Peyer's patch (tissue), 4 donors: Measurements from ENCODE around the gene PARL. TPM values are rescaled to one million over a fixed set of nuclear protein-coding genes. Genes with fewer than 3 reads are reported as not detected.

ENCODE experiments used
- DNase-seq, 3 donors: peaks; one replicate each; pipeline ENCODE4 v3.0.0-alpha.2; 2017 to 2019
- H3K27ac ChIP-seq, 4 donors: fragments of 200-600 bp; sonication (generic); one replicate each; pipeline ENCODE4 v1.5.1; 2016 to 2019
- H3K27me3 ChIP-seq, 2 donors: fragments of 200-600 bp; sonication (generic); one replicate each; pipeline ENCODE4 v1.5.1; 2019
- H3K36me3 ChIP-seq, 3 donors: fragments of 200-600 bp; sonication (generic); one replicate each; pipeline ENCODE4 v1.5.1; 2016 to 2019
- H3K4me1 ChIP-seq, 4 donors: fragments of 200-600 bp; sonication (generic); one replicate each; pipeline ENCODE4 v1.5.1; 2016 to 2019
- H3K4me3 ChIP-seq, 4 donors: fragments of 200-600 bp; sonication (generic); 1 replicate in 3 of 4; 2 replicates in 1 of 4; pipeline ENCODE4 v1.5.1; 2016 to 2019; ENCODE audit warnings: mild to moderate bottlenecking in 1 of 4
- H3K9me3 ChIP-seq, 4 donors: fragments of 200-600 bp; sonication (generic); one replicate each; pipeline ENCODE4 v1.5.1; 2016 to 2019; ENCODE audit warnings: mild to moderate bottlenecking in 1 of 4
- POLR2A ChIP-seq, 2 donors: fragments of 450-650 bp; IDR thresholded peaks; one replicate each; pipeline ENCODE4 v1.5.1; 2017; ENCODE audit warnings: antibody characterized with exemption in 2 of 2, mild to moderate bottlenecking in 2 of 2, moderate library complexity in 2 of 2
- total RNA-seq, 4 donors: library from RNA; depleted of rRNA; stranded (reverse); fragments of >200 nt; gene quantifications; one replicate each; pipeline ENCODE4 v1.1.0, GENCODE V29; 2016
- TF ChIP-seq, protein P1 (sequence below), 6 experiments: fragments of 450-650 bp in 4 of 6; fragments of 200-600 bp in 2 of 6; sonication (generic) in 1 of 6; IDR thresholded peaks; one replicate each; pipeline ENCODE4 v1.5.1; 2017 to 2019; ENCODE audit warnings: antibody characterized with exemption in 6 of 6, mild to moderate bottlenecking in 3 of 6, moderate library complexity in 1 of 6

PARL gene
- total RNA-seq, 4 donors from 2014 or later: 22.3 to 69.9 (median 43.9) TPM

DNA sequence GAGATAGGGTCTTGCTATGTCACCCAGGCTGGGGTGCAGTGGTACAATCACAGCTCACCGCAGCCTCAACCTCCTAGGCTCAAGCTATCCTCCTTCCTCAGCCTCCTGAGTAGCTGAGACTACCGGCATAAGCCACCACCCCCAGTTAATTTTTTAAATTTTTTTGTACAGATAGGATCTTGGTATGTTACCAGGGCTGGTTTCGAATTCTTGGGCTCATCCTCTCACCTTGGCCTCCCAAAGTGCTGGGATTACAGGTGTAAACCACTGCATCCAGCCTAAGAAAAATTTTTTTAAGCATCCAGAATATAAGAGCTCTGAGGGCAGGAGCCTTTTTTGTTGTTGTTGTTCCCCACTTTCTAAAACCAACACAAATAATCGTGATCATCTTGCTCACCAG, 44.9 kb downstream of the PARL start:
- Histone ChIP-seq H3K4me1 (no peaks in the 10 kb centered on the region), H3K9me3 (no peaks in the 10 kb centered on the region), H3K27me3 (no peaks in the 10 kb centered on the region), H3K4me3 (no peak overlapping the region), H3K27ac (no peak overlapping the region), H3K36me3 (peaks cover 0 to 74% (median 0%) of the 10 kb centered on the region in 3 donors)
- DNase-seq: no peak
- TF ChIP-seq POLR2A (IDR thresholded peaks at IDR 0.05): no peak
- TF ChIP-seq, protein P1, sequence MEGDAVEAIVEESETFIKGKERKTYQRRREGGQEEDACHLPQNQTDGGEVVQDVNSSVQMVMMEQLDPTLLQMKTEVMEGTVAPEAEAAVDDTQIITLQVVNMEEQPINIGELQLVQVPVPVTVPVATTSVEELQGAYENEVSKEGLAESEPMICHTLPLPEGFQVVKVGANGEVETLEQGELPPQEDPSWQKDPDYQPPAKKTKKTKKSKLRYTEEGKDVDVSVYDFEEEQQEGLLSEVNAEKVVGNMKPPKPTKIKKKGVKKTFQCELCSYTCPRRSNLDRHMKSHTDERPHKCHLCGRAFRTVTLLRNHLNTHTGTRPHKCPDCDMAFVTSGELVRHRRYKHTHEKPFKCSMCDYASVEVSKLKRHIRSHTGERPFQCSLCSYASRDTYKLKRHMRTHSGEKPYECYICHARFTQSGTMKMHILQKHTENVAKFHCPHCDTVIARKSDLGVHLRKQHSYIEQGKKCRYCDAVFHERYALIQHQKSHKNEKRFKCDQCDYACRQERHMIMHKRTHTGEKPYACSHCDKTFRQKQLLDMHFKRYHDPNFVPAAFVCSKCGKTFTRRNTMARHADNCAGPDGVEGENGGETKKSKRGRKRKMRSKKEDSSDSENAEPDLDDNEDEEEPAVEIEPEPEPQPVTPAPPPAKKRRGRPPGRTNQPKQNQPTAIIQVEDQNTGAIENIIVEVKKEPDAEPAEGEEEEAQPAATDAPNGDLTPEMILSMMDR (IDR thresholded peaks at IDR 0.05): no peak

DNA sequence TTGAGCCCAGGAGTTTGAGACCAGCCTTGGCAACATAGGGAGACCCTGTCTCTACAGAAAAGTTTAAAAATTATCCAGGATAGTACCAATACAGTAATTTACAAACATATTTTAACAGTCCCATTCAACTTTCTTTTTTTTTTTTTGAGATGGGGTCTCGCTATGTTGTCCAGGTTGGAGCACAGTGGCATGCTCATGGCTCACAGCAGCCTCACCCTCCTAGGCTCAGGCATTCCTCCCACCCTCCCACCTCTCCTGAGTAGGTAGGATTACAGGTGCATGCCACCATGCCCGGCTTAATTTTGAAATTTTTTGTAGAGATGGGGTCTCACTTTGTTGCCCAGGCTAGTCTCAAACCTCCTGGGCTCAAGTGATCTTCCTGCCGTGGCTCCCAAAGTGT, 46.8 kb downstream of the PARL start:
- Histone ChIP-seq H3K4me3 (no peak overlapping the region), H3K4me1 (no peaks in the 10 kb centered on the region), H3K36me3 (peaks cover 0 to 74% (median 0%) of the 10 kb centered on the region in 3 donors), H3K9me3 (no peaks in the 10 kb centered on the region), H3K27me3 (no peaks in the 10 kb centered on the region), H3K27ac (no peak overlapping the region)
- no peak for DNase-seq
- TF ChIP-seq POLR2A (IDR thresholded peaks at IDR 0.05): no peak
- TF ChIP-seq, protein P1 (IDR thresholded peaks at IDR 0.05): no peak

- no peaks in the 10 kb centered on the region for H3K4me1 ChIP-seq
- no peak overlapping the region for H3K4me3 ChIP-seq
- no peak for DNase-seq
- H3K9me3 ChIP-seq: no peaks in the 10 kb centered on the region
- TF ChIP-seq, protein P1 (IDR thresholded peaks at IDR 0.05): no peak
- TF ChIP-seq POLR2A (IDR thresholded peaks at IDR 0.05): no peak
- H3K27me3 ChIP-seq: no peaks in the 10 kb centered on the region
- no peak overlapping the region for H3K27ac ChIP-seq
- peaks cover 0 to 75% (median 0%) of the 10 kb centered on the region in 3 donors for H3K36me3 ChIP-seq
These were observed 47.3 kb downstream of the PARL start for GRCh38 chr3:183837390-183837789.

GRCh38 chr3:183833516-183833915, 51.2 kb downstream of the PARL start:
- no peak for TF ChIP-seq POLR2A (IDR thresholded peaks at IDR 0.05)
- TF ChIP-seq, protein P1 (IDR thresholded peaks at IDR 0.05): no peak
- H3K27ac ChIP-seq: no peak overlapping the region
- no peak overlapping the region for H3K4me3 ChIP-seq
- H3K27me3 ChIP-seq: no peaks in the 10 kb centered on the region
- no peak for DNase-seq
- no peaks in the 10 kb centered on the region for H3K9me3 ChIP-seq
- H3K36me3 ChIP-seq: peaks cover 0 to 73% (median 0%) of the 10 kb centered on the region in 3 donors
- no peaks in the 10 kb centered on the region for H3K4me1 ChIP-seq

DNA sequence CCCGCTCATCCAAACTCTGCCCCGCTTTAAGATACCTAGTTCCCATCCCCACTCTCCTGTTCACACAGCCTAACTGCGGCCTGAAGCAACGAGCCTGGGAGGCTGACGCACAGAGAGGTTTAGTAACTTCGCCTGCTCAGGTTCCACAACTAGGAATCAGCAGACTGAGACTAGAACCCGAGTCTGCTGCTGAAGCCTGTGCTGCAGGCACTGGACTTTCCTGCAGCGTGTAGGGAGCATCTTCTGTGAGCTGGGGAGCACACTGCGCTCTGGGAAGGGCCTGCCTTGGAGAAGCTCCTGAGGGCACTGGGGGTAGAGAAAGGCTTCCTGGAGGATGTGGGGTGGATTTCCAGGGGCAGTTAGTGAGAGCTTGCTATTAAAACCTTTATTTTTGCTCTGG, 54.5 kb downstream of the PARL start:
- Histone ChIP-seq H3K9me3 (no peaks in the 10 kb centered on the region), H3K4me1 (peaks cover 0 to under 1% (median 0%) of the 10 kb centered on the region in 4 donors), H3K4me3 (no peak overlapping the region), H3K27me3 (no peaks in the 10 kb centered on the region), H3K27ac (no peak overlapping the region), H3K36me3 (peaks cover 0 to 62% (median 0%) of the 10 kb centered on the region in 3 donors)
- TF ChIP-seq, protein P1 (IDR thresholded peaks at IDR 0.05): no peak
- no peak for TF ChIP-seq POLR2A (IDR thresholded peaks at IDR 0.05)
- DNase-seq: no peak

GRCh38 chr3:183829466-183829865, 55.2 kb downstream of the PARL start:
- no peak for TF ChIP-seq POLR2A (IDR thresholded peaks at IDR 0.05)
- TF ChIP-seq, protein P1 (IDR thresholded peaks at IDR 0.05): no peak
- Histone ChIP-seq H3K36me3 (peaks cover 0 to 59% (median 0%) of the 10 kb centered on the region in 3 donors), H3K27ac (no peak overlapping the region)

More at GRCh38 chr3:183829466-183829865, 55.2 kb downstream of the PARL start:
- Histone ChIP-seq H3K27me3 (no peaks in the 10 kb centered on the region), H3K9me3 (no peaks in the 10 kb centered on the region), H3K4me1 (peaks cover 0 to 8% (median 4%) of the 10 kb centered on the region in 4 donors), H3K4me3 (no peak overlapping the region)
- DNase-seq: no peak
